HG03108 (cell line): Measurements from ENCODE around the gene STAT2.
"Not testable (repeated sequence)": the region's sequence is repeated elsewhere in the genome, so short reads cannot be mapped to it uniquely, and the experiment has no call there.

Experiments used
- ATAC-seq: cut with Tn5 transposase; IDR thresholded peaks from one replicate; pipeline ENCODE4 v1.9.1; 2021; ENCODE audit warnings: moderate library complexity; ENCODE audit not compliant: unreplicated experiment

Gene STAT2

GRCh38 chr12:56362130-56363059, 2.5 kb upstream of the STAT2 start, which contains the start of gene APOF:
Gene APOF (minus strand): TSS chr12:56362857. CDS start chr12:56362745, 112 bp downstream.
- no peak for ATAC-seq

- no peak for ATAC-seq
Measured at GRCh38 chr12:56361487-56362129, 1.7 kb upstream of the STAT2 start.

DNA sequence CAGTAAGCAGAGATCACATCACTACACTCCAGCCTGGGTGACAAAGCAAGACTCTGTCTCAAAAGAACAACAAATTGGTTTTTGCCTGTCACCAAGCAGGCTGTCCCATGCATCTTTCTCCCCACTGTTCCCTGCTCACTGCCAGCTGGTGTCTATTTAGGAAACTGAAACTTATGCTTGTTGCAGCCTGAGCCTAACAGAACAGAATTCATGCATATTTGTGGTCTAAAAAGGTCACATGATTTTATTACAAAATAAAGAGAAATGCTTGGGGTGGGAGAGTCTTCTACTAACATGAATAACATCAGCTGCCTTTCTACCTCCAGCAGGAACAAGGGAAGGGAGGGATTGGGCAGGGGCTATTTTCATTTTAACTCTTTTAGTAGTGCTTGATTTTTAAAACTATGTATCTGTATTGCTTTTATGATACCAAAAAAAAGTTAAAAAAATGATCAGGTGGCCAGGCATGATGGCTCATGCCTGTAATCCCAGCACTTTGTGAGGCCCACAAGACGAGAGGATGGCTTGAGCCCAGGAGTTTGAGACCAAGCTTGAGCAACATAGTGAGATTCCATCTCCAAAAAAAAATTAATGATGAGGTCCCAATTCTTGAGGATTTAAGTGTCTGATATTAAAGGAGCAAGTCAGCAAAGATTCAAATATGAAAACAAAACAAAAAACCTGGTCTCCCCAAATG, 923 bp downstream of the STAT2 start:
- no peak for ATAC-seq

DNA sequence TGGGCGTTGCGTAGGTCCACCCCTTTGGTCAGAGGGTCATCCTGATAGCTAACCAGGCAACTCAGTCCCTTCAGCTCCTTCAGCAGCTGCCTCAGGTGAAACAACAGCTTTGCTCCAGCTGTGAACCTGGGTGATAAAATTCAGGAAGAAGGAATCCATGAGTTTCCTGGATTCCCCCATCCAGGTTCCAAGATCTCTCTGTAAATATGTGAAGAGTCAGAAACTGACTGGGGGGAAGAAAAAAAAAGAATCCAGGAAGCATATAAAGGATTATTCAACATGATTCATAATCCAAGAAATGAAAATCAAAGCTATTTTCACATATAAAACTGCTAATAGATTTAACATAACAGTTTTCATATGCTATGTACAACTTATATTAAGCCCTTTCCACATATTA, 8.6 kb downstream of the STAT2 start:
- no peak for ATAC-seq

DNA sequence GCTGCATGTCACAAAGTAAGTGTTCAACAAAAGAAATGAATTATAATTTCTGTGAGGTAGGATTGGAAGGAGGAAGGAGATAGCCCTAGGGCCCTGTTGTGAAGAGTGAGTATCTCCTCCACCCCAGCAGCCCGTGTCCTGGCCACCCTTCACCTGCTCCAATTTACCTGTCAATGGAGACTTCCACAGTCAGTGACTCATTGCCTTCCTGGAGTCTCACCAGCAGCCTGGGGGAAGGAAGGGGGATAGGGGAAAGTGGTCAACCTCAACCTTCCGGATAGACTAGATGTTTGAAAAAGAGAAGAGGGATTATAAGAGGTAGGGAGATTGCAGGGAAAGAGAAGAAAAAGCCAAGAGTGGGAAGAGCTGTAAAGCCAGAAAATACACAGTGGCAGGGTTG, 9.2 kb downstream of the STAT2 start:
- ATAC-seq = no peak

DNA sequence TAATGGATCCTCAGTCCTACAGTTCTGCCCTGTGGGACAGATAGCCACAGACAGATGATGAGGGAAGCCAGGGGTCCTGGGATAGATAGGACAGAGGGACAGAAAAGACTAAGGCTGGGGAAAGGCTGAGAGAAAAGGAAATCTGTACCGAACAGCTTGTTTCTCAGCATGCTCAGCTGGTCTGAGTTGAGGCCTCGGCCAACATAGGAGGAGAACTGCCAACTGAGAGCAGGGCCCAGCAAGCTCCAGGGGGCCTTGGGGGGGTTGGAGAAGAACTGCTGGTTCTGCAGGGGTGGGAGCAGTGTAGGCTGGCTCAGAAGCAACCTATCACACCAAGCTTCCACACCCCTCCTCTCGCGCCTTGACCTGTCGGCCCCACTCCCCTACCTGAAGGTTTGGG, 11.1 kb downstream of the STAT2 start:
- no peak for ATAC-seq

- ATAC-seq = not testable (repeated sequence)
Measured at GRCh38 chr12:56347255-56347654, 12.7 kb downstream of the STAT2 start.

- ATAC-seq = no peak
Measured at GRCh38 chr12:56346675-56347074, 13.2 kb downstream of the STAT2 start.

DNA sequence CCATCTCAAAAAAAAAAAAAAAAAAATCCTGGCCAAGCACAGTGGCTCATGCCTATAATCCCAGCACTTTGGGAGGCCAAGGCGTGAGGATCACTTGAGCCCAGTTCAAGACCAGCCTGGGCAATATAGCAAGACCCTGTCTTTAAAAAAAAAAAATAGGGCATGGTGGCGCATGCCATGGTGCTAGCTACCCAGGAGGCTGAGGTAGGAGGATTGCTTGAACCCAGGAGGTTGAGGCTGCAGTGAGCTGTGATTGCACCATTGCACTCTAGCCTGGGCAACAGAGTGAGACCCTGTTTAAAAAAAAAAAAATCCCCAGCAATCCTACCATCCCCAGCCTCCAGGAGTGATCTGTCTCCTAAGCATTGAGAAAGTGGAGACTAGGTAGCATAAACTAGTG, 17.6 kb downstream of the STAT2 start:
- ATAC-seq = not testable (repeated sequence)

GRCh38 chr12:56341616-56342015, 18.3 kb downstream of the STAT2 start:
- no peak for ATAC-seq

DNA sequence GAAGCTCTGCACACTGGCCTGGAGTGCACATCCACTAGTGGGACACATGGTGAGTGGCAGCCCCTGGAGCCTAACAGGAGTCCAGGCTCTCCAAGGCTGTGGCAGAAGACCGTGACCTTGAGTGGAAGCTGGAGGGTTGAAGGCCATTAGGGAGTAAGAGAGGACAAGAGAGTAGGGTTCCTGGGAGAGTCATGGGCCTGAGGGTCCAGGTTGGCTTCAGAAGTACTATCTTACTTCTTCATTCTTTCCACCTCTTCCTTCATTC, 20.8 kb downstream of the STAT2 start:
- peak; percentile 2 for ATAC-seq

DNA sequence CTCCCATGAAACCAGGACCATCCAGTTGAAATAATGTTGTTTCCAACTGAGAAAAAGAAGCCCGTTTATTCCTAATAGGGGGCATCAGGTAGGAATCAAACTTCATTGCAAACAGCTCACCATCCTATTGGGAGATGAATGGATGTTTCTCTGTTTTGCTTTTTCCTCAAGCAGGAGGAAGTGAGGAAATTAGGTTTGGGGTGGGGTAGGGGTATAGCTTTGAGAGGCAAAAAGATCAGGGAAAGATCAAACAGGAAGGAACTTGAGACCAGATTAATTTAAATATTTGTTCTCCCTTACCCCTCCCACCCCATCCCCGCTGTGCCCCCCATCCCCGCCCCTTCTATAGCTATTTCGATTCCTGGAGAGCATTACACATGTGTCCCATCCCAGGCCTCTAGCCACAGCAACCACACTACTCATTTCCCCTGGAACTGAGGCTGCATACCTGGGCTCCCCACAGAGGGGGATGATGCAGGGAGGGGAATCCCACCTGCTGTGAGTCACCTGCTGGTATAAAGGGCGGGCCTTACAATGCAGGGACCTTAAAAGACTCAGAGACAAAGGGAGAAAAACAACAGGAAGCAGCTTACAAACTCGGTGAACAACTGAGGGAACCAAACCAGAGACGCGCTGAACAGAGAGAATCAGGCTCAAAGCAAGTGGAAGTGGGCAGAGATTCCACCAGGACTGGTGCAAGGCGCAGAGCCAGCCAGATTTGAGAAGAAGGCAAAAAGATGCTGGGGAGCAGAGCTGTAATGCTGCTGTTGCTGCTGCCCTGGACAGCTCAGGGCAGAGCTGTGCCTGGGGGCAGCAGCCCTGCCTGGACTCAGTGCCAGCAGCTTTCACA, 21.4 kb downstream of the STAT2 start, which contains the start of gene IL23A:
TSS of gene IL23A (plus strand) at position 577 of the 850 bp plus-strand sequence. CDS start at position 738, 161 bp downstream.
- ATAC-seq = peak; percentile 37

- ATAC-seq = no peak
Measured at GRCh38 chr12:56337753-56338251, 22.1 kb downstream of the STAT2 start.

GRCh38 chr12:56336361-56337167, 23.3 kb downstream of the STAT2 start:
- ATAC-seq = no peak

- not testable (repeated sequence) for ATAC-seq
Measured at GRCh38 chr12:56335527-56335926, 24.4 kb downstream of the STAT2 start.

DNA sequence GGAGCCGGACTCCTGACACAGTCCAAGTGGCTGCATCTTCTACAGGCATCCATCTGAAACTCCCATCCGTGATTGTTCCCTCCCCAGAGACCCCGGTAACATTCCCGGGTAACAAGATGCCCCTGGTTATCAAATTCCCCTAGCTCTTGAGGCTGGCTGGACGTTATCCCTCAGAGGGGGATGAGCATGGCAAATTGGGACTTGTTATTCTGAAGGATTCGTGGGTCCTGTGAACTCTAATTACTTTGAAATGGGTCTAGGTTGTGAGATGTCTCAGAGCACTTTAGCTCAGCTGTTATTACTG, 25.5 kb downstream of the STAT2 start:
- ATAC-seq = no peak

DNA sequence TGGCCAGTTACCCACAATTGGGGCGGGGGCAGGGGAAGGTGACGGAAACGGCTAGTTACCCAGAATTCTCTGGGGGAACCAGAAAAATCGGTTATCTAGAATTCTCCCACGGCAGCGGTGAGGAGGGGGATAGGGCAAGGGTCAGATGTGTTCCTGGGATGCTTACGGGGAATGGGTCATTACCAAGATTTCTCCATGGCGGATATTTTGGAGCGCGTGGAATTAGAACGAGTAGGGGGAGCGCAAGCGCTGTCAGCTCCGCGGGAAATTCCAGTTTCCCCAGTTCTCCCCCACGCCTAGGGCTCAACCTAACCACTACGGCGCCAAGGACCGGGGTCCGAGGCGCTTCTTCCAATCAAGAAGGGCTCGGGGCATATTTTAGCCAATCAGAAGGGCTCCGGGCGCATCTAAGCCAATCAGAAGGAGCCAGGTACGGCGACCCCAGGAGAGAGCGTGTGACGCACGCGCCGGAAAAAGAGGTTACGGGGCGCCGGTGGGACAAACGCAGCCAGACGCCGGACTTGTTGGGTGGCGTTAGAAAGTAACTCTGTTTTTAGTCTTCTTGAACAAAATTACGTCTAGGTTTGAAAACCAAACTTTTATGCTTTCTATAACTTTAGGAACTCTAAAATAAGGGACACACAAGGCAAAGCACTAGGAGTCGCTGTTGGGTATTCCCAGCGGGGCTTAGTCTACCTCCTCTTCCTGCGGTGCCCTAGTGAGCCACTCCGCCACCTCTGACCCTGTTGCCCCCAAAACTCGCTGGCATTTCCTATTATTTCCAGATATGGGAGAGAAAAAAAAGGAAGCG, 26.0 kb downstream of the STAT2 start, which contains the start of gene PAN2:
TSS of gene PAN2 (minus strand) at position 322 of the 811 bp plus-strand sequence. CDS start 906 bp downstream, outside the sequence.
- peak; percentile 94 for ATAC-seq

GRCh38 chr12:56333197-56333678, 26.7 kb downstream of the STAT2 start:
- ATAC-seq = no peak
